HG03045 (cell line): ENCODE measurements around the gene NFIL3.

Source experiments
- ATAC-seq: cut with Tn5 transposase; IDR thresholded peaks from one replicate; pipeline ENCODE4 v1.9.1; 2021; ENCODE audit warnings: mild to moderate bottlenecking, moderate library complexity; ENCODE audit not compliant: unreplicated experiment

NFIL3 gene

GRCh38 chr9:91422758-91423711 is 597 bp downstream of the NFIL3 start:
- ATAC-seq = peak; percentile 48

DNA sequence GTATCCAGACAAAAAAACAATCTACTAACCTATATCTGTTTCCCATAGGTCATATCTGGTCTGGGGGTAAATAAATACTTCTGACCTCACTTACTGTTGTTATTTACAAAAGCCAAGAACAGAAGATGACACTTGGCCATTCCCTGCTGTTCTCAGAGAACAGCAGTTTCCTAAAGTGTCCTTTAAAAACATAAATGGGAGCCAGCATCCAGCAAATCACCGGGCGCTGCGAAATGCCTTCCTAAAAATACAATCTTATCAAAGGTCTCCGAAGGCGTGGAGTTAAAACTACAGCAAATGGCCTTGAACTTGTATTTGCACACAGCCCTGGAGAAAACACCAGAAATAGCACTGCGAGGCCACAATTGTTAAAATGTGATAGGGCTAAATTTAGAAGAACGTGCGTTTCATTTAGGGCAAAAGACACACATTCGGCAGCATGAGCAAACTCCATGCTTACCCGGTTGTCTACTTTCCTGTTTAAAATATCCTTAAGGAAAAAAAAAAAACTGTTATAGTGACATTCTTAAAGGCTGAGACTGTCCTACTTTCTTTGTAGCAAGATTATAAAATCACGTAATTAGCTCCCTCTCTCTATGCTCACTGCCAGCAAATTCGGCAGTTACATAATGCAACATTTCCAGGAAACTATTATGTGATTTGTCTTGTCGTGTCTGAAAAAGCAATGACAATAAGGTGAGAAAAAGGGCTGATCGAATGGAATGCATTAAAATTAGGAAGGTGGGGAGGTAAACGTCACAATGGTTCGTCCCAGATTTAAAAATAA is 1.5 kb downstream of the NFIL3 start:
- no peak for ATAC-seq

GRCh38 chr9:91421128-91421765 is 2.4 kb downstream of the NFIL3 start:
- ATAC-seq = no peak

GRCh38 chr9:91420501-91421127 is 3.0 kb downstream of the NFIL3 start:
- no peak for ATAC-seq

GRCh38 chr9:91419222-91420191 is 4.1 kb downstream of the NFIL3 start:
- no peak for ATAC-seq

- ATAC-seq = no peak
Observed at GRCh38 chr9:91418215-91418610, 5.4 kb downstream of the NFIL3 start.

- ATAC-seq = no peak
Observed at GRCh38 chr9:91417602-91418214, 5.9 kb downstream of the NFIL3 start.

- ATAC-seq = no peak
Observed at GRCh38 chr9:91416096-91416712, 7.4 kb downstream of the NFIL3 start.

- peak; percentile 92 for ATAC-seq
Observed at GRCh38 chr9:91415290-91415689, 8.3 kb downstream of the NFIL3 start.

DNA sequence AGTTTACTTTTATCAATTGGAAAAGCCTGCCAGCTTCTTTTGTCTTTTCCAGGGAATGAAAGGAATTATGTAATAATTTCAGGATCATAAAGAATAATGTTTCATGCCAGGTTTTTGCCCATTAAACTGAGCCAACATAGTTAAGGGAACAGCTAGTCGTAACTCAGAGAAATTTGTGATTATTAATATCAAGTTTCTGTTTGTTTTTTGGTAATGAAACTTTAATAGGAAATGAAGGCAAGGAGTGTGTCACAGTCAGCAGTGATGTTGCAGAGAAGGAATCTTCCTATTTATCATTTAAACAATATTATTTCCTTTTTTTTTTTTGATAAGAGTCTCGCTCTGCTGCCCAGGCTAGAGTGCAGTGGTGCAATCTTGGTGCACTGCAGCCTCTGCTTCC is 10.7 kb downstream of the NFIL3 start:
- ATAC-seq = no peak

GRCh38 chr9:91411096-91411771 is 12.4 kb downstream of the NFIL3 start:
- ATAC-seq = no peak

GRCh38 chr9:91410161-91410560 is 13.5 kb downstream of the NFIL3 start:
- ATAC-seq = no peak

GRCh38 chr9:91408475-91408874 is 15.2 kb downstream of the NFIL3 start:
- no peak for ATAC-seq

- no peak for ATAC-seq
Observed at GRCh38 chr9:91407580-91408318, 15.9 kb downstream of the NFIL3 start.

DNA sequence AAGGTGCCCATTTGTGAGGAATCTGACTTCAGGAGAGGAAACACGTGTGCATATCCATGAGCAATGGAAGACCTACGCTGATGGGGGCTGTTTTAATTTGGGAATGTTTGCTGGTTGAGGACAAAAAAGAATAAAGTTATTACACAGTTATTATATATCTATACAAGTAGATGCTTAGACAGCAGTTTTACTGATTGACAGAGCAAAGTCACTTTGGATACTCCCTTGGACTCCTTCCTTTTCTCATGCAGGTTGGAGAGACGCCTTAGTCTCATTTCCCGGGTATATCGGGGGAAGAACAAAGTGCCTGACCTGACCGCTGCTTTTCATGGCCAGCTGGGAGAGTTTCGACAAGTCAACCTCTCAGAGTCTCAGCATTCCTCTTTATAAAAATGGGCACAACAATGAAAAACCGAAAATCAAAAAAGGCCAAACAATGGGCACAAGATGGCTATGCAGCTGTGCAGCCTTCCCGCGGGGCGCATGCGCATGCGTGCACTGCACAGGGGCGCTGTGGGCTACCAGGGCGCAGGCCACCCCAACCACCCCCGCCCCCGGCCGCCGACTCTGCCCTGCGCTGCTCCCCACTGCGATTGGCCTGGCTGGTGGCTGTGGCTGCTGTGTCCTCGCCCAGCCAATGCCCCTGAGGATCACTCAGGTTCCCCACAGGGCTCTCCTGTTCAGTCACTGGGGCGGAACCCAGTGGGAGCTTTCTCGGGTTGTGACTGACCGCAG is 18.1 kb downstream of the NFIL3 start:
- ATAC-seq = no peak

DNA sequence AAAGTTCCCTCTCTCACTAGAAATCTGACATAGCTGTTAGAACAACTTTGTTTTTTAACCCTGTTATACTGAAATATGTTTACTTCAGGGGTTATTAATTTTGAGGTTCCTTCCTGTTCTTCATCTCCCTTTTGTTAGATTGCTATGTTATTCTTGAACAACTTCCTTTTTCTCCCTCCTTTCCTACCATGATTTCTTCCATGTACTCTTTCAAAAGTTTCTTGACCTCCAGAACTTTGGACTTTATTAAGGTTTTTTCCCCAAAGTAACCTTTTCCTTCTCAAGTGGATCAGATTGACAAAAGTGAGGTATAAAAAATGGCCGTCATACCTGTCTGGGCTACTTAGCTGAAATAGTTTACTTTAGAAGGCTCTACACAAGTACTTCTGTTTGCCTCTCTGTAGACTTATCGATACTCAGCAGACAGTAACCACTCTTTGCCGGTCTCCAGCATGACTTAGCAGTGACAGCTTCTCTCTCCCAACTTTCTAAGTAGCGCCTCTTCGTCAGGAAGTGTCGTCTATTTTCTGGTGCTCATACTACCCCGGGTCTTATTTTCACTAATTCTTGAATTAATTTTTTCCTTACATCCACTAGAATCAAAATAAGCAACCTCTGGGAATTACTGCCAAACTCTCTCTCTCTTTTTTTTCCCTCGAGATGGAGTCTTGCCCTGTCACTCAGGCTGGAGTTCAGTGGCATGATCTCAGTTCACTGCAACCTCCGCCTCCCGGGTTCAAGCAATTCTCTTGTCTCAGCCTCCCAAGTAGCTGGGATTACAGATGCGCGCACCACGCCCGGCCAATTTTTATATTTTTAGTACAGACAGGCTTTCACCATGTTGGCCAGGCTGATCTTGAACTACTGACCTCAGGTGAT is 19.7 kb downstream of the NFIL3 start:
- ATAC-seq = no peak
